NCI-H524 treated with DMSO at 0.1 percent for 48 hours (cell line): Measurements from ENCODE around the gene FBXW8.

Experiments
- DNase-seq: peaks from one replicate; lab custom pipeline; 2025; lab: John Stamatoyannopoulos, UW

Gene FBXW8

GRCh38 chr12:117020536-117021220 lies 109.9 kb downstream of the FBXW8 start:
- DNase-seq = no peak

- no peak for DNase-seq
Measured at GRCh38 chr12:117022465-117022864, 111.7 kb downstream of the FBXW8 start.

DNA sequence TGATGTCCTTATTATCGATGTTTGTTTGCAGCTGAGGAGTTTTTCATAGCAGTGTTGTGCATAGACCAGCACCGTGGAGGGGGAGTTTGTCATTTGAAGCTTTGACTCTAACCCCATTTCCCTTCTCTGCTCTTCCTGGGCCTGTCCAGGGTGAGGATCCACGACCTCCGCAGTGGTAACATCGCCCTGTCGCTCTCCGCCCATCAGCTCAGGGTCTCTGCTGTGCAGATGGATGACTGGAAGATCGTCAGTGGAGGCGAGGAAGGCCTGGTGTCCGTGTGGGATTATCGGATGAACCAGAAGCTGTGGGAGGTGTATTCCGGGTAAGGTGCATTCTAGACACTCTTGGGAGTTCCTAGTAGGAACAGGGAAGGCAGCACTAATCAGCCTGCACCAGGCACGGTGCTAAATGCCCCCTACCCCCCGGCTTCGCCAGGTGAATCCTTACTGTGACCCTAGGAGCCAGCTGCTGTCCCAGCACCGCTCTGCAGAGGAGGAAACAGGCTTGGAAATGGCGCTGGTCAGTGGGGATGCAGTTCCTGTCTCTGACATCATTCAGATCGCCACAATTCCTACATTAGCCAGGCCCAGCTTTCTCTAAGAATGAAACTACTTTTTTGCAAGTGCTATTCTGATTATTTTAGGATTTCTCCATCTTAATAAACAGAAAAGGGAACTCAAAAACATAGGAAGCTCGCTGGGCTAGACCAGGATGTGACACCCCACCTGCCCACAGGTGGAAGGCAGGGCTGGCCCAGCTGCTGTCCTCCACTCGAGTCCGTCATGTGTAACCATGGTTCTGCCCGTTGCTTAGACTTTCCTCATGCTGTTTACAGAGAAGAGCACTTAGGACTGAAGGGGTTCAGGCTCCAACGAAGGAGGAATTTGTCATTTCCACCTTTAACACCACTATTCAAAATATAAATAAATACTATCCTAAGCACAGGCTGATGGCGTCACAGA lies 113.5 kb downstream of the FBXW8 start:
- no peak for DNase-seq

DNA sequence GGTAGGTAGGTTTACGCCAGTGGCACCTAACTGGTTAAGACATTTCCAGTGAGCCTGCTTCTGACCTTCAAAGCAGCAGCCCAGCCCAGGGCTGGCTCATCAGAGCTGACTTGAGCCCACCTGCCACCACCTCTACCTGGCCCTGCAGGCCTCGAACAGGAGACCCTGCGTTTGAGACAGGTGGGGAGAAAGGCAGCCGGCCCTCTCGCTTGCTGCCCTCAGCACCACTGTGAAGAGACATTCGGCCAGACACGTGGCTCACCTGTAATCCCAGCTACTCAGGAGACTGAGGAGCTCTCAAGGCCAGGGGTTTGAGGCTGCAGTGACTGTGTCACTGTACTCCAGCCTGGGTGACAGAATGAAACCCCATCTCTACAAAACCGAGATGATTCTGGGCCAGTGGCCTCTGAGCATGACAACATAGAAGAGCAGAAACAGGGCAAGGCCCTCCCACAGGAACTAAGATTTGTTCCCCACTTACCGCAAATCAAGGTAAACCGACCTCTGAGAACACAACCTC lies 114.3 kb downstream of the FBXW8 start:
- DNase-seq = no peak

DNA sequence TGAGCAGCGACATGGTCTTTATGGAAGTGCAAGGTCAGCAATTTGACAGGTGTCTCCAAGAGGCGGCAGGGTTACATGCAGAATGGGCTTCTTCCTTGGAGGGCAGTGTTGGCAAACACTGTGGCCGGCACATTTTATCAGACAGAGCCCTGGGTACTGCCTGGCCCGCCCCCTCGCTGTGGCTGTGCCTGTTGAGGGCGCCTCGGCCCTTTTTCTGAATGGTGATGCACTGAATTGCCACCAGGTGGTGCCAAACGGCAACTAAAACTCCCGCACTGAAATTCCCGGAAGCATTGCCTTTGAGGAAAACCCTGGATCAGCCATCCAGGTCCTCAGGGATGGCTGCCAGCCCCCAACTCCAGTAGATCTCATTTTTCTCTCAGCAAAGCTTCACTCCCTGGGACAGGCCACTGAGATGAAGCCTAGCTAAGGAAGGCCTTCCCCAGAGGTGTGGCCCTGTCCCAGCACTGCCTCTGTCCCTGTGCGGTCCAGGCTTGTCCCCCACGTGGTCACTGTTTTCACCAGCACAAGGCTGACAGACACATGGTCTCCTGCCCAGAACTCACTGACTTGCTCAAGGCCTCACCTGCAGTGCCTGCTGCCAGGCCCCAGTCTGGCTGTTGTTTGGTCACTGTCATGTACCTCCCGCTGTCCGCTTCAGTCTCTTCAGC lies 114.9 kb downstream of the FBXW8 start:
- no peak for DNase-seq

DNA sequence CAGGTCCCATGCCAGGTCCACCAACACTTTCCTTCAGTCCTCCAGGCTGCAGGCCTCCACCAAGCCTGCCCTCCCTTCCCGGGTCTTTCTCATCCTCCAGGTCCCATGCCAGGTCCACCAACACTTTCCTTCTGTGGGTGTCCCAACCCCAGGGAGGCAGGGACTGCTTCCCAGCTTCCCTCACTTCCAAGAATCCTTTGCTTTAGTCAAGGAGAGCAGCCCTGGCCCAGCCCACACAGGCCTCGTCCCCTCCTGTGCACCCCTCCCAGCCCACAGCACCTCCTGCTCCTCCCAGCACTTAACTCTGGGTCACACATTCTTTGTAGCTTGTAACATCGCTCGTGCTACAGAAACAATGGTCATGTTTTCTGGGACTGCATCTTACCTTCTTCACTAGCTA lies 115.6 kb downstream of the FBXW8 start:
- no peak for DNase-seq

- no peak for DNase-seq
Measured at GRCh38 chr12:117026921-117027250, 116.1 kb downstream of the FBXW8 start.

GRCh38 chr12:117027251-117028086 lies 116.7 kb downstream of the FBXW8 start:
- DNase-seq = no peak

- DNase-seq = no peak
Measured at GRCh38 chr12:117028254-117028653, 117.5 kb downstream of the FBXW8 start.

DNA sequence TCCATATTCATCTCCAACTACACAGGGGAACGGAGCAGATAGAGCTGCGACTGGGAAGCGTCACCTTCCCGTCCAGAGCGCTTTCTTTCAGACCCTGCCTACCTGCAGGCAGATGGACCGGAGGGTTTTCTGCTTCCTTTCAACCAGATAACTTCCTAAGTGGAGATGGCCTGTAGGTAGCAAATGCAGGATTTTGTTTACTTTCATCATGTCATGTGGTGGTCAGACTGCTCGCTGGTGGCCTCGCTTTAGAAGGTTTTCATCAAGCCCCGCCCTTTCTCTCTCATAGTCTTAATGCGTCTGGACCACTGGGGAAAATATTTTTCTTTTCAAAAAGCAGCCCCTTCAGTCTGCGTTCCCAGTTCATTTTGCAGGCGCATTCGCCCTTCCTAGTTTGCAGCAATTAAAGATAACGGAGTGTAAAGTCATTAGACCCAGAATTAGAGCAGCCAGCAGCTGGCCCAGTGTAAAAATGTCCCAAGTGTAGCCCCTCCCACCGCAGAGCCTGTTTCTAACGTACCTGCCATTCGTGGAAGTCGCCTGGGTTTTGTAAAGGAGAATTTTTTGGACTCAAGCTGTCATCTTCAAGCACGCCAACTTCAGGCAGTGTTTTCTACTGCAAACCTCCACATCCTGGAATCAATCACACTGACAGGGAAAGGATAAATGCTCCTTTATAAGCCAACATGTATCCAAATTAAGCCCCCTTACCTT lies 119.6 kb downstream of the FBXW8 start:
- no peak for DNase-seq

GRCh38 chr12:117031843-117032592 lies 121.3 kb downstream of the FBXW8 start:
- DNase-seq = no peak

DNA sequence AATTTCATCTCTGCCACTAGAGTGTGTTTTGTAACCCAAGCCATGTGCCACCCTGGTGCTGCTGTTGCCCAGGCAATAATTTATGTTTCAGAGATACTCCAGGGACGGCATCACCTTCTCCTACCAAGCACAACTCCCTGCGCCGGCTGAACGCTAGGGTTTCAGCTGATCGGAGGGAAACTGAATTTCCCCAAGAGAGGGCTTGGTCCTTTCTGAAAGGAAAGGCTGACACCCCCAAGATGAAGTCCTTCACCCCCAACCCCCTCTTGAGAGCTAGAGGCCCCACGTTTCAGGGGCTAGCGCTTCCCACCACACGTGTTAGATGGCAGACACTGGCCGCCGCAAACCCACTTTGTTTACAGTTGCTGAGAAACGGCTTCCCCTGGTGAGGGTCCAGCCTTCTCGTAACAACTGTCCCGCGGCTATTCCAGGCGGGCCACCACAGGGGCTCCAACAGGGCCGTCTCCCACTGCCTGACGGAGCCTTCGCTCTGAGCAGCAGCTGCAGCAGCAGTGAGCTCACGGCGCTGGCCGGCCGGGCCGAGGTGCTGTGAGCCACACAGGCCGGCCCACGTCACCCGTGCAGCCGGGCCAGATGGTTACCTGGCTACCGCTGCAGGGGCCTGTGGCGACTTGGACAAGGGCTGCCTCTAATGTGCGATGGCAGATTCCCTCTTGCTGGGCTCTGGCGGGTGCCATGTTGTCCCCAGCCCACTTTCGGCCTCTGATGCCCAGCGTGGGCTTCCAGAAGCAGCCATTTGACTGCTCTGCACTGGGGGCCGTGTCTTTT lies 122.0 kb downstream of the FBXW8 start:
- no peak for DNase-seq

DNA sequence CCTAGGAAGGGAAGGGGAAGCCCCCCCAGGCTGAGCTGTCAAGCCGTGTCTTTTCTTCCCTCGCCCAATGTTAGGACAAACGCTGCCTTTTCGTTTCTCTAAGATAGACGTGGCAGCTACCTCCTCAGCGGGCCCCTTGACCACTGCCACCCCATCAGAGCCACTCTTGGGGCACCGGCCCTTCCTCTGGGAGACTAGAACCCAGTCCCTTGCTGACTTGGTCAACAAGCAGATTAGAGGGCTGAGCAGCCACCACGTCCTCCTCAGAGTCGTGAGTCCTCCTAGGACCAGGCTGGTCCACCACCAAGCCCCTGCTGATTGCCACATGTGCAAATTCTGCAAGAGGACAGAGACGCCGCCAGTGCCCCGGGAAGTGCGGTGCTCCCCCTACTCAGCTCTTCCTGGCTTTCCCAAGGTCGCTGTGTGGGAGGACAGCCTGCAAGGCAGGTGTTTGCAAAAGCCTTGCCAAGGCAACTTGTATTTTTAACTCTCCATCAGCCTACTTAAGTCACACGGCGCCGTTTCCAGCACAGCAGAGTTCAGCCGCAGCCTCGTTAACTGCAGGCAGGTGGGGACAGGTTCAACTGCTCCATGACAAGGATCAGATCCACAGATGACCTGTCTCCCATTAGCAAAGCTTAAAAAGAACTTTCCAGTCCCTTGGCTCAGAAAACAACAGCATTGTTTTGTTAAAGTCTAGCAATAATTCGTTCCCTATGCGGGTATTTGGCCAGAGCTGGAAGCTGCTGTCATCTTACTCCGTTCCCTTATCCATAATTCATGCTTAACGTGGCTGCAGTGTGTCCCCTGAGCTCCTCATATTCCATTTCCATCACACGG lies 122.9 kb downstream of the FBXW8 start:
- DNase-seq = no peak

GRCh38 chr12:117034249-117034648 lies 123.5 kb downstream of the FBXW8 start:
- no peak for DNase-seq

GRCh38 chr12:117034701-117035151 lies 124.0 kb downstream of the FBXW8 start:
- DNase-seq = no peak

GRCh38 chr12:117035287-117035686 lies 124.5 kb downstream of the FBXW8 start:
- no peak for DNase-seq

DNA sequence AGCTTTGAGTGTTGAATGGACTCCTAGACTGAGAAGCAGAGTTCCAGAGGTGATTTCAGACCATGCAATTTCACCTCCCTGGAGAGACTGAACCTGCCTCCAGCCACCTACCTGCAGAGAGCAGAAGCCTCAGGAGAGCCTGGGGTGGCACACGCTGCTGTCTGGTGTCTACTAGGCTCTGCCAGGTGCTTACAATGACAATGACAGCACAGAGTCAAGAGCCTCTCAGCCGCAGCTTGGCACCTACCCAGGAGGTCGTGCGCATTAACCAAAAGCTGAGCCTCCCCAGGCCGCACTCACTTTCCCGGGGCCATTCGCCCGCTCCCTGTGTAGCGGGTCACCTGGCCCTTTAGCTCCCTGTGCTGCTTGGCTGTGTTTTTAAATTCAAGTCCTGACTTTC lies 125.3 kb downstream of the FBXW8 start:
- DNase-seq = peak; percentile 24

GRCh38 chr12:117036547-117036946 lies 125.8 kb downstream of the FBXW8 start:
- DNase-seq = no peak
